ENCODE results near the gene EXOC6B. TPM values are rescaled to one million over a fixed set of nuclear protein-coding genes. Genes with fewer than 3 reads are reported as not detected.

The EXOC6B gene
- total and polyA plus RNA-seq, 2 of the 8 experiments (the other 6 are each of a cell fraction or from before 2014, with no cell fraction given): 13.5 to 33.0 TPM

- no peak for TF ChIP-seq CTCF (IDR thresholded peaks at IDR 0.05; ENCODE audit: control extremely low read depth in 1 of 3, insufficient read depth in 1 of 3, low read depth in 1 of 3, low read length in 3 of 3)
Observed at GRCh38 chr2:72193723-72194122, 632.1 kb downstream of the EXOC6B start (continued).
